ENCODE measurements around the gene RALGPS2.

RALGPS2 gene

DNA sequence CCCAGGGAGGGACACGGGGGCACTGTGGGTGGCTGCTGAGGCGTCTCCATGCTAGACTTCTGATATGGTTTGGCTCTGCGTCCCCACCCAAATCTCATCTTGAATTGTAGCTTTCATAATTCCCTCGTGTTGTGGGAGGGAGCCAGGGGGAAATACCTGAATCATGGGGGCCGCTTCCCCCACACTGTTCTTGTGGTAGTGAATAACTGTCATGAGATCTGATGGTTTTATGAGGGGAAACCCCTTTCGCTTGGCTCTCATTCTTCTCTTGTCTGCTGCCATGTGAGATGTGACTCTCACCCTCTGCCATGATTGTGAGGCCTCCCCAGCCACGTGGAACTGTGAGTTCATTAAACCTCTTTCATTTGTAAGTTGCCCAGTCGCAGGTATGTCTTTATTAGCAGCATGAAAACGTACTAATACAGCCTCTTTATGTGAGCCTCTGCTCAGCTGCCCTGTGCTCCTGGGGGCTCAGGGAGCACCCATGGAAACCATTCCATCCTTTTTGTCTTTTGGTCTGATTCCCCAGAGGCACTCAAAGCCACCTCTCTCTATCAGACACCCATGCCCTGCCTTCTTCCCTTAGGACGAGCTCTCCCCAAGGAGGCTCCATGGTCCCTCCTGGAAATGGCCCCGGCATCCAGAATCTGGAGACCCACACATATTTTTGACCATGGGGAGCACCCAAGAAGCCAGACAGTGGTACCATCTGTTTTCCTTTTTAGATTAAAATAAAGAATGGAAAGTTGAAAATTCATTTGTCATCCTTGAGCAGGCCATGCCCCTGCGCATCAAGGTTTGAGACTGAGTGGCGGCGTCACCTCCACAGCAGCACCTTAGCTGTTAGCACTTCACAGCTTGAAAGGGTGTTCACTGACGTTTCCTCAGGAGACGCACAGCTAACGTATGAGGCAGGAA, 234.8 kb downstream of the RALGPS2 start:
- no peak for DNase-seq
- H3K4me3 ChIP-seq (ENCODE audit: low read depth, low read length), result no peak overlapping the region
- peaks cover 9% of the 10 kb centered on the region for H3K9me3 ChIP-seq (ENCODE audit: severe bottlenecking)
- TF ChIP-seq, protein P1, sequence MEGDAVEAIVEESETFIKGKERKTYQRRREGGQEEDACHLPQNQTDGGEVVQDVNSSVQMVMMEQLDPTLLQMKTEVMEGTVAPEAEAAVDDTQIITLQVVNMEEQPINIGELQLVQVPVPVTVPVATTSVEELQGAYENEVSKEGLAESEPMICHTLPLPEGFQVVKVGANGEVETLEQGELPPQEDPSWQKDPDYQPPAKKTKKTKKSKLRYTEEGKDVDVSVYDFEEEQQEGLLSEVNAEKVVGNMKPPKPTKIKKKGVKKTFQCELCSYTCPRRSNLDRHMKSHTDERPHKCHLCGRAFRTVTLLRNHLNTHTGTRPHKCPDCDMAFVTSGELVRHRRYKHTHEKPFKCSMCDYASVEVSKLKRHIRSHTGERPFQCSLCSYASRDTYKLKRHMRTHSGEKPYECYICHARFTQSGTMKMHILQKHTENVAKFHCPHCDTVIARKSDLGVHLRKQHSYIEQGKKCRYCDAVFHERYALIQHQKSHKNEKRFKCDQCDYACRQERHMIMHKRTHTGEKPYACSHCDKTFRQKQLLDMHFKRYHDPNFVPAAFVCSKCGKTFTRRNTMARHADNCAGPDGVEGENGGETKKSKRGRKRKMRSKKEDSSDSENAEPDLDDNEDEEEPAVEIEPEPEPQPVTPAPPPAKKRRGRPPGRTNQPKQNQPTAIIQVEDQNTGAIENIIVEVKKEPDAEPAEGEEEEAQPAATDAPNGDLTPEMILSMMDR (IDR thresholded peaks at IDR 0.05; ENCODE audit: low read depth, low read length), result no peak
- H3K27me3 ChIP-seq (ENCODE audit: insufficient read depth, low read depth, severe bottlenecking), result no peaks in the 10 kb centered on the region
- H3K27ac ChIP-seq, result no peak overlapping the region
- no peaks in the 10 kb centered on the region for H3K36me3 ChIP-seq

DNA sequence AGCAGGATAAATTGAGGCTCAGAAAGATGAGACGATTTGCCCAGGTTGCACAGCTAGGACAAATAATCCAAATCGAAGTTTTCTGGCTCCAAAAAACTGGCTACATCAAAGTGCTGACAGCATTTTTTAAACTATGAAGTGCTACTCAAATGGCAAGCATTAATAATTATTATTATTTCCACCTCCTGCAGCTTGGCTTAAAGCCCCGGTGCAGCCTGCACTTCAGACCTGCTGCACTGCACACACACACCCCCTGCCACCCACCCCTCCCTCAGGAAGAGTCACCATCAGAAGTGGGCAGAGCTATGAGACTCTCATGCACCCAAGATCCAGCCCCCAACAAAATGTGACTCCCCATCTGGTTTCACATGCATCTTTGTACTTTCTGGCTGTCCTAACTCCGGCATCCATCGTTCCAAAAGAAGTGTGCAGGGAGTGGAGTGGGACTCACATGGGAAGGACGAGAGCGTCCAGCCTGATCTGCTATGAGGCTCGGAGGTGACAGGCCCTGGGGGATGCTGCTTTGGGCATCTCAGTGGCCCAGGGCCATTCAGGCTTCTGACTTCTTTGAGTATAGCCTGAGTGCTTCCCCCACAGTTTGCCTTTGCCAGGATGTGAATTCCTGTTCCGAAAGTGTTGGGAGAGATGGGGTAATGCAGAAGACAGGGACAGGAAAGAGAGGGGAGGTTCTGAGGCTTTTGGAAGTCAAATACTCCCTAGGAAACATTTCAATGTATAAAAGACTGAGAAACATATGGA, 235.6 kb downstream of the RALGPS2 start:
- Histone ChIP-seq H3K27me3 (ENCODE audit: insufficient read depth, low read depth, severe bottlenecking) (no peaks in the 10 kb centered on the region), H3K36me3 (no peaks in the 10 kb centered on the region), H3K27ac (no peak overlapping the region), H3K9me3 (ENCODE audit: severe bottlenecking) (peaks cover 10% of the 10 kb centered on the region), H3K4me3 (ENCODE audit: low read depth, low read length) (no peak overlapping the region)
- DNase-seq, result no peak
- TF ChIP-seq, protein P1 (IDR thresholded peaks at IDR 0.05; ENCODE audit: low read depth, low read length), result no peak

GRCh38 chr1:178961331-178961730, 236.3 kb downstream of the RALGPS2 start:
- Histone ChIP-seq H3K36me3 (no peaks in the 10 kb centered on the region), H3K4me3 (ENCODE audit: low read depth, low read length) (no peak overlapping the region), H3K27me3 (ENCODE audit: insufficient read depth, low read depth, severe bottlenecking) (no peaks in the 10 kb centered on the region), H3K27ac (no peak overlapping the region), H3K9me3 (ENCODE audit: severe bottlenecking) (peaks cover 10% of the 10 kb centered on the region)
- DNase-seq, result no peak
- TF ChIP-seq, protein P1 (IDR thresholded peaks at IDR 0.05; ENCODE audit: low read depth, low read length), result no peak

GRCh38 chr1:178961868-178962267, 236.8 kb downstream of the RALGPS2 start:
- H3K27me3 ChIP-seq (ENCODE audit: insufficient read depth, low read depth, severe bottlenecking), result no peaks in the 10 kb centered on the region
- TF ChIP-seq, protein P1 (IDR thresholded peaks at IDR 0.05; ENCODE audit: low read depth, low read length), result no peak
- no peak overlapping the region for H3K4me3 ChIP-seq (ENCODE audit: low read depth, low read length)

DNA sequence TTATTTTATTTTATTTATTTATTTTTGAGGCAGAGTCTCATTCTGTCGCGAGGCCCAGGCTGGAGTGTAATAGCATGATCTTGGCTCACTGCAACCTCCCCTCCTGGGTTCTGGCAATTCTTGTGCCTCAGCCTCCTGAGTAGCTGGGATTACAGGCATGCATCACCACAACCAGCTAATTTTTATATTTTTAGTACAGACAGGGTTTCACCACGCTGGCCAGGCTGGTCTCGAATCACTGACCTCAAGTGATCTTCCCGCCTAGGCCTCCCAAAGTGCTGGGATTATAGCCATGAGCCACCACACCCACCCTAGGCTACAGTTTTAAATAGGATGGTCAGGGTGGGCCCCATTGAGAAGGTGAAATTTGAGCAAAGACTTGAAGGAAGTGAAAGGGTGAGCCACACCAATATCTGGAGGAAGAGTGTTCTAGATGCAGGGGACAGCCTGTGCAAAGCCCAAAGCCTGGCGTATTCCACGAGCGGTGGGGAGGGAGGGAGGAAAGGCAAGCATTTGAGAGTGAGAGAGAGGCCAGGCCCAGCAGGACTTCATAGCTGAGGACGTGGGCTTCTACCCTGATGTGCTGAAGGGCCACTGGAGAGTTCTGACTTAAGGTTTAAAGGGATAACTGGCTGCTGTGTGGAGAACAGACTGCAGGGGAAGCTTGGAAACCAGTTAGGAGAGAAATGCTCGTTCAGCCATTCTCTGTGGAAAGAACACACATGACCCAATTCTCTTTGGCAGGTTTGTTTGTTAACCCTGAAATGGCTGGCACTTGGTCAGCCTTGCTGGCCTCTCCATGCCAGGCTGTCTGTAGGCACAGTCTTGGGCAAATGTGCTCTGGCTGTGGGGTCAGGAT, 238.0 kb downstream of the RALGPS2 start:
- DNase-seq, result no peak
- peaks cover 13% of the 10 kb centered on the region for H3K9me3 ChIP-seq (ENCODE audit: severe bottlenecking)
- no peaks in the 10 kb centered on the region for H3K36me3 ChIP-seq
- H3K27me3 ChIP-seq (ENCODE audit: insufficient read depth, low read depth, severe bottlenecking), result no peaks in the 10 kb centered on the region
- no peak overlapping the region for H3K4me3 ChIP-seq (ENCODE audit: low read depth, low read length)
- TF ChIP-seq, protein P1 (IDR thresholded peaks at IDR 0.05; ENCODE audit: low read depth, low read length), result no peak
- no peak overlapping the region for H3K27ac ChIP-seq

More at GRCh38 chr1:178961868-178962267, 236.8 kb downstream of the RALGPS2 start:
- H3K36me3 ChIP-seq, result no peaks in the 10 kb centered on the region
- H3K27ac ChIP-seq, result no peak overlapping the region
- DNase-seq, result no peak
- H3K9me3 ChIP-seq (ENCODE audit: severe bottlenecking), result peaks cover 10% of the 10 kb centered on the region

All from WERI-Rb-1 (cell line).